Ishikawa (cell line): ENCODE measurements around the gene MEF2C.
A peak's percentile ranks its signal among the peaks of the same experiment; 100 is the strongest.

Experiments used
- EP300 ChIP-seq: IDR thresholded peaks from 2 replicates; pipeline ENCODE4 v1.6.1; 2012; ENCODE audit warnings: borderline replicate concordance
- FOXM1 ChIP-seq: IDR thresholded peaks from 2 replicates; pipeline ENCODE4 v1.6.1; 2012; ENCODE audit warnings: low read depth, borderline replicate concordance
- MAX ChIP-seq: IDR thresholded peaks from 2 replicates; pipeline ENCODE4 v1.6.1; 2012
- RAD21 ChIP-seq: IDR thresholded peaks from 2 replicates; pipeline ENCODE4 v1.6.1; 2012; ENCODE audit warnings: low read depth
- REST ChIP-seq: IDR thresholded peaks from 2 replicates; pipeline ENCODE4 v1.6.1; 2012; ENCODE audit warnings: low read depth, mild to moderate bottlenecking
- TAF1 ChIP-seq: IDR thresholded peaks from 2 replicates; pipeline ENCODE4 v1.6.1; 2012; ENCODE audit warnings: low read depth, mild to moderate bottlenecking
- TCF12 ChIP-seq: IDR thresholded peaks from 2 replicates; pipeline ENCODE4 v1.6.1; 2012; ENCODE audit warnings: low read depth
- YY1 ChIP-seq: IDR thresholded peaks from 2 replicates; pipeline ENCODE4 v1.6.1; 2012; ENCODE audit warnings: low read depth
- ZBTB7A ChIP-seq: IDR thresholded peaks from 2 replicates; pipeline ENCODE4 v1.6.1; 2012; ENCODE audit warnings: low read depth

- no peak; the same call in 1 of the 2 replicates for TF ChIP-seq YY1
- no peak for TF ChIP-seq FOXM1
- no peak for TF ChIP-seq REST
- TF ChIP-seq MAX = peak; percentile 85
- peak; percentile 65; the same call in 1 of the 2 replicates for TF ChIP-seq TAF1
- TF ChIP-seq ZBTB7A = peak; percentile 77
- no peak for TF ChIP-seq EP300
- no peak for TF ChIP-seq RAD21
- TF ChIP-seq TCF12 = peak; percentile 16; the same call in 1 of the 2 replicates
These were observed 208.4 kb downstream of the MEF2C start for GRCh38 chr5:88674356-88675167.
